ENCODE results near the gene FLT3LG. TPM values are rescaled to one million over a fixed set of nuclear protein-coding genes. Genes with fewer than 3 reads are reported as not detected.

The FLT3LG gene
- total and polyA plus RNA-seq, 9 of the 15 experiments (the other 6 are each of a cell fraction or from before 2014, with no cell fraction given), result 0.31 to 6.4 (median 1.1) TPM

GRCh38 chr19:49507803-49508494, 33.9 kb downstream of the FLT3LG start:
- H3K9ac ChIP-seq (ENCODE audit: insufficient read depth in 1 of 2, low read depth in 2 of 2, low read length in 2 of 2), result no peak overlapping the region
- ATAC-seq, result no peak
- no peak for DNase-seq (ENCODE audit: extremely low read depth in 1 of 4, low spot score in 3 of 4)
- H3K27ac ChIP-seq (ENCODE audit: extremely low read depth, low read depth, low read length), result no peak overlapping the region
- no TSS peak for BruUV-seq (replicated peaks)
- no peaks in the 10 kb centered on the region for H3K9me3 ChIP-seq (replicated peaks; ENCODE audit: control insufficient read depth, insufficient read depth, low read depth, low read length)
- POLR2A ChIA-PET, result interaction anchor here (0.7 to 1.0 kb wide), 2 partner anchors 41 to 62 kb away, joined by 3 read pairs; no protein-coding TSS in a partner anchor
- no peaks in the 10 kb centered on the region for H3K9me1 ChIP-seq (ENCODE audit: control insufficient read depth, insufficient read depth, low read length)
- H3K79me2 ChIP-seq (ENCODE audit: control insufficient read depth, insufficient read depth, low read length), result no peaks in the 10 kb centered on the region
- H2AFZ ChIP-seq (ENCODE audit: low read depth, low read length), result no peak overlapping the region
- in situ Hi-C loops (cut with MboI), result loop anchor here (5.0 kb wide), 3 partner anchors 34 to 164 kb away; no protein-coding TSS in a partner anchor
- 49% methylated on average over 12 of the region's 12 CpGs for WGBS (ENCODE audit: insufficient coverage, low coverage, missing lambda C conversion rate)
- intact Hi-C loops (cut with micrococcal nuclease), result no loop called here
- H4K20me1 ChIP-seq (replicated peaks; ENCODE audit: control insufficient read depth, insufficient read depth, low read length), result no peaks in the 10 kb centered on the region
- H3K4me3 ChIP-seq, result no peak overlapping the region
- H3K27me3 ChIP-seq (ENCODE audit: control insufficient read depth in 2 of 2, insufficient read depth in 2 of 2, low read length in 2 of 2), result no peaks in the 10 kb centered on the region
- CTCF ChIA-PET (ENCODE audit: low intra/inter-chr PET ratio), result no interaction called here
- no peak overlapping the region for H3K4me2 ChIP-seq (ENCODE audit: insufficient read depth, low read length)
- no peak for FAIRE-seq
- H3K4me1 ChIP-seq (replicated peaks in 1 of 2; ENCODE audit: control insufficient read depth in 2 of 2, insufficient read depth in 2 of 2, low read length in 2 of 2), result peaks cover 9 to 19% of the 10 kb centered on the region in 2 experiments; a peak in 4 of 5 replicates
- H3K36me3 ChIP-seq (ENCODE audit: control insufficient read depth, insufficient read depth, low read length), result no peaks in the 10 kb centered on the region
- TF ChIP-seq HDAC3 (IDR thresholded peaks at IDR 0.05; ENCODE audit: borderline replicate concordance, partially characterized antibody) (no peak), MBD1 (CRISPR knock-in tag; IDR thresholded peaks at IDR 0.05) (no peak), NFE2 (IDR thresholded peaks at IDR 0.05; ENCODE audit: low read depth) (no peak), CC2D1A (IDR thresholded peaks at IDR 0.05) (no peak), ARID1B (IDR thresholded peaks at IDR 0.05) (no peak), ETV1 (tag; conservative IDR thresholded peaks at IDR 0.05; ENCODE audit: low read depth) (no peak)
- TF ChIP-seq, protein P1, sequence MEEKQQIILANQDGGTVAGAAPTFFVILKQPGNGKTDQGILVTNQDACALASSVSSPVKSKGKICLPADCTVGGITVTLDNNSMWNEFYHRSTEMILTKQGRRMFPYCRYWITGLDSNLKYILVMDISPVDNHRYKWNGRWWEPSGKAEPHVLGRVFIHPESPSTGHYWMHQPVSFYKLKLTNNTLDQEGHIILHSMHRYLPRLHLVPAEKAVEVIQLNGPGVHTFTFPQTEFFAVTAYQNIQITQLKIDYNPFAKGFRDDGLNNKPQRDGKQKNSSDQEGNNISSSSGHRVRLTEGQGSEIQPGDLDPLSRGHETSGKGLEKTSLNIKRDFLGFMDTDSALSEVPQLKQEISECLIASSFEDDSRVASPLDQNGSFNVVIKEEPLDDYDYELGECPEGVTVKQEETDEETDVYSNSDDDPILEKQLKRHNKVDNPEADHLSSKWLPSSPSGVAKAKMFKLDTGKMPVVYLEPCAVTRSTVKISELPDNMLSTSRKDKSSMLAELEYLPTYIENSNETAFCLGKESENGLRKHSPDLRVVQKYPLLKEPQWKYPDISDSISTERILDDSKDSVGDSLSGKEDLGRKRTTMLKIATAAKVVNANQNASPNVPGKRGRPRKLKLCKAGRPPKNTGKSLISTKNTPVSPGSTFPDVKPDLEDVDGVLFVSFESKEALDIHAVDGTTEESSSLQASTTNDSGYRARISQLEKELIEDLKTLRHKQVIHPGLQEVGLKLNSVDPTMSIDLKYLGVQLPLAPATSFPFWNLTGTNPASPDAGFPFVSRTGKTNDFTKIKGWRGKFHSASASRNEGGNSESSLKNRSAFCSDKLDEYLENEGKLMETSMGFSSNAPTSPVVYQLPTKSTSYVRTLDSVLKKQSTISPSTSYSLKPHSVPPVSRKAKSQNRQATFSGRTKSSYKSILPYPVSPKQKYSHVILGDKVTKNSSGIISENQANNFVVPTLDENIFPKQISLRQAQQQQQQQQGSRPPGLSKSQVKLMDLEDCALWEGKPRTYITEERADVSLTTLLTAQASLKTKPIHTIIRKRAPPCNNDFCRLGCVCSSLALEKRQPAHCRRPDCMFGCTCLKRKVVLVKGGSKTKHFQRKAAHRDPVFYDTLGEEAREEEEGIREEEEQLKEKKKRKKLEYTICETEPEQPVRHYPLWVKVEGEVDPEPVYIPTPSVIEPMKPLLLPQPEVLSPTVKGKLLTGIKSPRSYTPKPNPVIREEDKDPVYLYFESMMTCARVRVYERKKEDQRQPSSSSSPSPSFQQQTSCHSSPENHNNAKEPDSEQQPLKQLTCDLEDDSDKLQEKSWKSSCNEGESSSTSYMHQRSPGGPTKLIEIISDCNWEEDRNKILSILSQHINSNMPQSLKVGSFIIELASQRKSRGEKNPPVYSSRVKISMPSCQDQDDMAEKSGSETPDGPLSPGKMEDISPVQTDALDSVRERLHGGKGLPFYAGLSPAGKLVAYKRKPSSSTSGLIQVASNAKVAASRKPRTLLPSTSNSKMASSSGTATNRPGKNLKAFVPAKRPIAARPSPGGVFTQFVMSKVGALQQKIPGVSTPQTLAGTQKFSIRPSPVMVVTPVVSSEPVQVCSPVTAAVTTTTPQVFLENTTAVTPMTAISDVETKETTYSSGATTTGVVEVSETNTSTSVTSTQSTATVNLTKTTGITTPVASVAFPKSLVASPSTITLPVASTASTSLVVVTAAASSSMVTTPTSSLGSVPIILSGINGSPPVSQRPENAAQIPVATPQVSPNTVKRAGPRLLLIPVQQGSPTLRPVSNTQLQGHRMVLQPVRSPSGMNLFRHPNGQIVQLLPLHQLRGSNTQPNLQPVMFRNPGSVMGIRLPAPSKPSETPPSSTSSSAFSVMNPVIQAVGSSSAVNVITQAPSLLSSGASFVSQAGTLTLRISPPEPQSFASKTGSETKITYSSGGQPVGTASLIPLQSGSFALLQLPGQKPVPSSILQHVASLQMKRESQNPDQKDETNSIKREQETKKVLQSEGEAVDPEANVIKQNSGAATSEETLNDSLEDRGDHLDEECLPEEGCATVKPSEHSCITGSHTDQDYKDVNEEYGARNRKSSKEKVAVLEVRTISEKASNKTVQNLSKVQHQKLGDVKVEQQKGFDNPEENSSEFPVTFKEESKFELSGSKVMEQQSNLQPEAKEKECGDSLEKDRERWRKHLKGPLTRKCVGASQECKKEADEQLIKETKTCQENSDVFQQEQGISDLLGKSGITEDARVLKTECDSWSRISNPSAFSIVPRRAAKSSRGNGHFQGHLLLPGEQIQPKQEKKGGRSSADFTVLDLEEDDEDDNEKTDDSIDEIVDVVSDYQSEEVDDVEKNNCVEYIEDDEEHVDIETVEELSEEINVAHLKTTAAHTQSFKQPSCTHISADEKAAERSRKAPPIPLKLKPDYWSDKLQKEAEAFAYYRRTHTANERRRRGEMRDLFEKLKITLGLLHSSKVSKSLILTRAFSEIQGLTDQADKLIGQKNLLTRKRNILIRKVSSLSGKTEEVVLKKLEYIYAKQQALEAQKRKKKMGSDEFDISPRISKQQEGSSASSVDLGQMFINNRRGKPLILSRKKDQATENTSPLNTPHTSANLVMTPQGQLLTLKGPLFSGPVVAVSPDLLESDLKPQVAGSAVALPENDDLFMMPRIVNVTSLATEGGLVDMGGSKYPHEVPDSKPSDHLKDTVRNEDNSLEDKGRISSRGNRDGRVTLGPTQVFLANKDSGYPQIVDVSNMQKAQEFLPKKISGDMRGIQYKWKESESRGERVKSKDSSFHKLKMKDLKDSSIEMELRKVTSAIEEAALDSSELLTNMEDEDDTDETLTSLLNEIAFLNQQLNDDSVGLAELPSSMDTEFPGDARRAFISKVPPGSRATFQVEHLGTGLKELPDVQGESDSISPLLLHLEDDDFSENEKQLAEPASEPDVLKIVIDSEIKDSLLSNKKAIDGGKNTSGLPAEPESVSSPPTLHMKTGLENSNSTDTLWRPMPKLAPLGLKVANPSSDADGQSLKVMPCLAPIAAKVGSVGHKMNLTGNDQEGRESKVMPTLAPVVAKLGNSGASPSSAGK (IDR thresholded peaks at IDR 0.05), result no peak
